Trophoblast cell (in vitro differentiated cells and primary cell): ENCODE data around the gene NAP1L5. TPM values are rescaled to one million over a fixed set of nuclear protein-coding genes. Genes with fewer than 3 reads are reported as not detected.

Source experiments
- DNase-seq, 2 donors: peaks; one replicate each; pipeline ENCODE4 v3.0.0-alpha.2; 2016
- H2AFZ ChIP-seq: 2 replicates; pipeline ENCODE4 v1.6.1; 2013; ENCODE audit warnings: low read length, moderate library complexity, mild to moderate bottlenecking; ENCODE audit not compliant: insufficient read depth, poor library complexity
- H2AK5ac ChIP-seq: 2 replicates; pipeline ENCODE4 v1.6.1; 2013; ENCODE audit warnings: mild to moderate bottlenecking, low read length
- H2BK120ac ChIP-seq: 2 replicates; pipeline ENCODE4 v1.6.1; 2013; ENCODE audit warnings: low read length, mild to moderate bottlenecking, moderate library complexity; ENCODE audit not compliant: insufficient read depth, poor library complexity
- H2BK12ac ChIP-seq: 2 replicates; pipeline ENCODE4 v1.6.1; 2013; ENCODE audit warnings: mild to moderate bottlenecking, low read length, moderate library complexity
- H2BK5ac ChIP-seq: 2 replicates; pipeline ENCODE4 v1.6.1; 2013; ENCODE audit warnings: low read length, low read depth, moderate library complexity, mild to moderate bottlenecking; ENCODE audit not compliant: poor library complexity
- H3K14ac ChIP-seq: 2 replicates; pipeline ENCODE4 v1.6.1; 2013; ENCODE audit warnings: mild to moderate bottlenecking, low read length
- H3K18ac ChIP-seq: 2 replicates; pipeline ENCODE4 v1.6.1; 2013; ENCODE audit warnings: mild to moderate bottlenecking, low read length
- H3K23ac ChIP-seq: 2 replicates; pipeline ENCODE4 v1.6.1; 2013; ENCODE audit warnings: low read length
- H3K27ac ChIP-seq: 2 replicates; pipeline ENCODE4 v1.5.1; 2013; ENCODE audit warnings: low read depth, mild to moderate bottlenecking, inconsistent platforms, low read length, moderate library complexity
- H3K27me3 ChIP-seq: 2 replicates; pipeline ENCODE4 v1.6.1; 2013; ENCODE audit warnings: inconsistent platforms, mild to moderate bottlenecking, low read length, moderate library complexity; ENCODE audit not compliant: insufficient read depth
- H3K36me3 ChIP-seq, 2 experiments: 1 replicate in 1 of 2; 2 replicates in 1 of 2; pipeline ENCODE4 v1.6.1; 2013; ENCODE audit warnings: low read length in 2 of 2, mild to moderate bottlenecking in 2 of 2, moderate library complexity in 1 of 2; ENCODE audit not compliant: insufficient read depth in 2 of 2, control insufficient read depth in 1 of 2
- H3K4ac ChIP-seq: 2 replicates; pipeline ENCODE4 v1.6.1; 2013; ENCODE audit warnings: low read depth, mild to moderate bottlenecking, low read length, moderate library complexity
- H3K4me1 ChIP-seq, 2 experiments: 1 replicate in 1 of 2; 2 replicates in 1 of 2; pipeline ENCODE4 v1.6.1; 2013; ENCODE audit warnings: low read length in 2 of 2, mild to moderate bottlenecking in 2 of 2, moderate library complexity in 1 of 2; ENCODE audit not compliant: insufficient read depth in 2 of 2, control insufficient read depth in 1 of 2
- H3K4me2 ChIP-seq: 2 replicates; pipeline ENCODE4 v1.6.1; 2013; ENCODE audit warnings: inconsistent platforms, mild to moderate bottlenecking, low read length, moderate library complexity
- H3K4me3 ChIP-seq: 2 replicates; pipeline ENCODE4 v1.5.1; 2013; ENCODE audit warnings: mild to moderate bottlenecking, low read depth, low read length, inconsistent platforms
- H3K79me1 ChIP-seq: one replicate; pipeline ENCODE4 v1.6.1; 2013; ENCODE audit warnings: low read length
- H3K79me2 ChIP-seq: 2 replicates; pipeline ENCODE4 v1.6.1; 2013; ENCODE audit warnings: low read length, mild to moderate bottlenecking; ENCODE audit not compliant: control insufficient read depth, insufficient read depth, poor library complexity
- H3K9ac ChIP-seq: 2 replicates; pipeline ENCODE4 v1.6.1; 2013; ENCODE audit warnings: mild to moderate bottlenecking, low read length
- H3K9me3 ChIP-seq: 2 replicates; pipeline ENCODE4 v1.6.1; 2013; ENCODE audit warnings: low read depth, mild to moderate bottlenecking, control low read depth, inconsistent platforms, low read length; ENCODE audit not compliant: insufficient read depth
- H4K12ac ChIP-seq: 2 replicates; pipeline ENCODE4 v1.6.1; 2013; ENCODE audit warnings: low read depth, mild to moderate bottlenecking, low read length, moderate library complexity
- H4K8ac ChIP-seq: 2 replicates; pipeline ENCODE4 v1.6.1; 2013; ENCODE audit warnings: low read depth, mild to moderate bottlenecking, low read length, moderate library complexity
- H4K91ac ChIP-seq: one replicate; pipeline ENCODE4 v1.6.1; 2013; ENCODE audit warnings: low read depth, mild to moderate bottlenecking, low read length, moderate library complexity
- WGBS: extraction: QIAGEN DNeasy Blood & Tissue Kit; methylation state at CpG from one replicate; pipeline ENCODE4 v1.1.7; 2013; ENCODE audit warnings: missing lambda C conversion rate; ENCODE audit not compliant: insufficient read length, insufficient coverage; ENCODE audit errors: extremely low coverage; 5-methylcytosine and 5-hydroxymethylcytosine counted together
- polyA plus RNA-seq: library from polyadenylated mRNA; stranded (reverse); fragments of 200-250 nt; gene quantifications from 2 replicates; pipeline ENCODE4 v1.2.3, GENCODE V29; 2013

The NAP1L5 gene, protein sequence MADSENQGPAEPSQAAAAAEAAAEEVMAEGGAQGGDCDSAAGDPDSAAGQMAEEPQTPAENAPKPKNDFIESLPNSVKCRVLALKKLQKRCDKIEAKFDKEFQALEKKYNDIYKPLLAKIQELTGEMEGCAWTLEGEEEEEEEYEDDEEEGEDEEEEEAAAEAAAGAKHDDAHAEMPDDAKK
- polyA plus RNA-seq = 2.1 and 2.3 TPM in 2 replicates

DNA sequence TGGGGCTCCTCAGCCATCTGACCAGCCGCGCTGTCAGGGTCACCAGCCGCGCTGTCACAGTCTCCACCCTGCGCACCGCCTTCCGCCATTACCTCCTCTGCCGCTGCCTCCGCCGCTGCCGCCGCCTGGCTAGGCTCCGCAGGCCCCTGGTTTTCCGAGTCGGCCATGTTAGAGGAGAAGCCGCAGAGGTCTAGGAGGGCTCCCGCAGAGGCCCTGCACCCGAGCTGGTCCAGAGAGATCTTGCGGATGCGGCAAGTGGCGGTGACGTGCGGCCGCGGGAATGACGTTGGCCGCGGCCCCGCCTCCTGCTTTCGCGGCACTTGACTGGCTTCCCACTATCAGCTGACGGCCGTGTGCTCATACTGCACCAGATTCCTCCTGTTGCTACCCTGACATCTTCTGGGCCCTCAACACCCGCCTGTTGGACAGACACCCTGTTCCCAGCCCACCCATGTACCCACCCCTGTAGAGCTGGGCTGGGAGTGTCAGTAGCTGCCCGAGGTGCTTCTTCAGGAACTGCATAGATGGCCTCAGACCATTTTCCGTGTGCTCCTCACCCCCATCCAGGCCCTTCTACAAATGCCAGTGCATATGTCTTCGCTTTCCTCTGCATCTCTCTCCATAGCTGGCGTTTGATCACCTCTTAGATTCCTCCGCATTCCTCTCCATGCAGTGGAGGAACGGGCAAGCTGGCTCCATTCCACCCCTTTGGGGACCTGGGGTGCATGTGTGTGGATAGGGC is at the start of gene NAP1L5:
Gene NAP1L5 (minus strand): TSS at position 242 of the 742 bp plus-strand sequence. CDS start 75 bp downstream, at position 167.
- H2BK5ac ChIP-seq = no peak within 1 kb of the TSS
- H3K4me2 ChIP-seq = peak within 1 kb of the TSS; percentile 75
- H2AK5ac ChIP-seq = no peak within 1 kb of the TSS
- no peak within 1 kb of the TSS for H3K4ac ChIP-seq
- peak within 1 kb of the TSS; percentile 34 for H3K14ac ChIP-seq
- peak within 1 kb of the TSS; percentile 65 for H4K8ac ChIP-seq
- no peak within 1 kb of the TSS for H4K12ac ChIP-seq
- no peaks in the 10 kb centered on the region for H3K27me3 ChIP-seq
- peak within 1 kb of the TSS; percentile 24 for H2AFZ ChIP-seq
- no peaks in the 10 kb centered on the region for H3K36me3 ChIP-seq
- no peaks in the 10 kb centered on the region for H3K9me3 ChIP-seq
- peaks cover 2% of the 10 kb centered on the region for H3K79me2 ChIP-seq
- H3K79me1 ChIP-seq = no peaks in the 10 kb centered on the region
- H3K4me1 ChIP-seq = no peaks in the 10 kb centered on the region
- H3K27ac ChIP-seq = no peak within 1 kb of the TSS
- H2BK12ac ChIP-seq = no peak within 1 kb of the TSS
- H2BK120ac ChIP-seq = no peak within 1 kb of the TSS
- H4K91ac ChIP-seq = no peak within 1 kb of the TSS
- DNase-seq = peak; percentile 52 to 61
- H3K4me3 ChIP-seq = peak within 1 kb of the TSS; percentile 75
- no peak within 1 kb of the TSS for H3K23ac ChIP-seq
- H3K18ac ChIP-seq = peak within 1 kb of the TSS; percentile 25
- WGBS = no CpG with 5 or more reads among the region's 40 CpGs
- H3K9ac ChIP-seq = peak within 1 kb of the TSS; percentile 38

DNA sequence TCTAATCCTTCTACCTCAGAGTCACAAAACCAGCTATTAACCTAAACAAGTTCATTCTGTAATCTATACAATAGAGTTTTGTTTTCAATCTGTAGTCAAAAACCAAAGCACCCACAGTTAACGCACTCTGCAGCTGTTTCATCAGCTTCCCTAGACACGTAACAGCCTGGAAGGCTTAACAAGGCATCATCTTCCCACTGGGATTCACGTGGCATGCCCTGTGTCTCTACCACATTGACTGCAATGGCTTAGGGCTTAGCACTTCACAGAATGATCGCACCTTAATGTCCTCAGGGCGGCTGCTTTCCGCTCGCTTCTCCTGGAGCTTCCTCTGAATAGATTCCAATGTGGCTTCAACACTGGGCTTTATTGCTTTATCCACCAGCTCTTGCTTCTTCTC is 49.7 kb upstream of the NAP1L5 start:
- no peak overlapping the region for H2BK120ac ChIP-seq
- no peak overlapping the region for H3K4ac ChIP-seq
- no peak overlapping the region for H3K4me2 ChIP-seq
- no peak overlapping the region for H4K12ac ChIP-seq
- no peaks in the 10 kb centered on the region for H3K79me2 ChIP-seq
- no CpG with 5 or more reads among the region's 7 CpGs for WGBS
- no peak overlapping the region for H3K9ac ChIP-seq
- H2BK12ac ChIP-seq = no peak overlapping the region
- H3K4me3 ChIP-seq = no peak overlapping the region
- no peak overlapping the region for H2AK5ac ChIP-seq
- H3K4me1 ChIP-seq = no peaks in the 10 kb centered on the region
- H3K23ac ChIP-seq = no peak overlapping the region
- no peak overlapping the region for H3K18ac ChIP-seq
- H3K27ac ChIP-seq = no peak overlapping the region
- no peak overlapping the region for H2AFZ ChIP-seq
- no peak for DNase-seq
- H3K14ac ChIP-seq = no peak overlapping the region
- H3K27me3 ChIP-seq = no peaks in the 10 kb centered on the region
- H3K9me3 ChIP-seq = no peaks in the 10 kb centered on the region
- H3K36me3 ChIP-seq = peaks cover 0 to 4% of the 10 kb centered on the region in 2 experiments
- no peak overlapping the region for H2BK5ac ChIP-seq
- no peak overlapping the region for H4K8ac ChIP-seq
- no peaks in the 10 kb centered on the region for H3K79me1 ChIP-seq
- H4K91ac ChIP-seq = no peak overlapping the region

DNA sequence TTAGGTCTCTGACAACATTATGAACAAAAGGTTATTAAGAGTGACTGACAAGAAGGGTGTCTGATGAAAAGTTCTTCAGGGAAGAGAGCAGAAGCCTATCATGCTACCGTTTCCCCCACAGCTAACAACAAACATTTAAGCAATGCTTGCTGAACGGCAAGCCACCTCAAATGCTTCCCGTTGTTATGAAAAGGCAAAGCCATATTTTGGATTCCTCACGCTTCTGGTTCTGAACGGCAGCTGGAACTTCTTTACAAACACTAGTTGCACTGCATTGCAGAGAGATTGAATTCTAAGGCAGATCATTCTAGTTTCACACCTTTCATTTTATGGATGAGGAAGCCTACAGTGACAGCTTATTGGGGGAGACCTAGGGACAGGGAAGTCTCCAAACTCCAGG is 48.6 kb upstream of the NAP1L5 start:
- H3K9me3 ChIP-seq = no peaks in the 10 kb centered on the region
- H2AFZ ChIP-seq = no peak overlapping the region
- H3K27me3 ChIP-seq = no peaks in the 10 kb centered on the region
- no peaks in the 10 kb centered on the region for H3K79me2 ChIP-seq
- no CpG with 5 or more reads among the region's 5 CpGs for WGBS
- H3K4ac ChIP-seq = no peak overlapping the region
- H3K9ac ChIP-seq = no peak overlapping the region
- peaks cover 0 to 4% of the 10 kb centered on the region in 2 experiments for H3K36me3 ChIP-seq
- no peak overlapping the region for H4K12ac ChIP-seq
- no peak overlapping the region for H2BK120ac ChIP-seq
- H4K91ac ChIP-seq = no peak overlapping the region
- no peak overlapping the region for H2AK5ac ChIP-seq
- H2BK12ac ChIP-seq = no peak overlapping the region
- H3K23ac ChIP-seq = no peak overlapping the region
- no peak overlapping the region for H3K18ac ChIP-seq
- no peaks in the 10 kb centered on the region for H3K4me1 ChIP-seq
- H3K4me2 ChIP-seq = no peak overlapping the region
- peak; percentile 65 to 86 for DNase-seq
- no peak overlapping the region for H3K14ac ChIP-seq
- H3K4me3 ChIP-seq = no peak overlapping the region
- no peaks in the 10 kb centered on the region for H3K79me1 ChIP-seq
- no peak overlapping the region for H4K8ac ChIP-seq
- no peak overlapping the region for H3K27ac ChIP-seq
- H2BK5ac ChIP-seq = no peak overlapping the region

DNA sequence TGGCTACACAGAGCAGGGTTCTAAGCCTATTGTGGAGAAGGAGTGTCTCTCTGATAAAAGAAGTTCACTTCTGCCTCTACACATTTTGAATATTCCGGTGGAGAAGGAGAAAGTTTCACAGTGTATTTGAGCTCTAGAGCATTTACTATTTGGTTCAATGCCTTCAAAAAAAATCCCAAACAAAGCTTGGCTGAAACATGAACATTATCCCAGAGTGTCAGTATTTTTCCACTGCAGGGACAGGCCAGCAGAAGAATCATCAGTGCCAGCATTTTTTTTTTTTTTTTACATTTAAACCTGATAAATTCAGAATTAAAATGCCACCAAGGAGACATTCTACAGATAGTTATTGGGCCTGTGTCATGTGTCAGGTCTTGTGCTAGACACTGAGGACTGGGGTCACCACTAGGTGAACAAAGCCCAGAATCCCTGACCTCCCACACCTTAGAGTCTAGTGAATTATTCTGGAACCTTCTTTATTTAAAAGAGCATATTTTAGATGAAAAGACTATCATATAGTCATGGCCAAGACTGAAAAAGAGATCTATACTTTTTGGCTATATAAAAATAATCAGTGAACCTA is 48.0 kb upstream of the NAP1L5 start:
- no peak overlapping the region for H2BK12ac ChIP-seq
- no peaks in the 10 kb centered on the region for H3K79me1 ChIP-seq
- H4K91ac ChIP-seq = no peak overlapping the region
- no peak overlapping the region for H3K9ac ChIP-seq
- WGBS = no CpG with 5 or more reads among the region's 1 CpG
- no peak overlapping the region for H2BK5ac ChIP-seq
- no peak overlapping the region for H4K8ac ChIP-seq
- no peak for DNase-seq
- H3K4me3 ChIP-seq = no peak overlapping the region
- no peak overlapping the region for H3K27ac ChIP-seq
- no peak overlapping the region for H3K4ac ChIP-seq
- no peak overlapping the region for H4K12ac ChIP-seq
- H2AK5ac ChIP-seq = no peak overlapping the region
- H3K79me2 ChIP-seq = no peaks in the 10 kb centered on the region
- no peaks in the 10 kb centered on the region for H3K4me1 ChIP-seq
- H3K14ac ChIP-seq = no peak overlapping the region
- H2AFZ ChIP-seq = no peak overlapping the region
- peaks cover 0 to 4% of the 10 kb centered on the region in 2 experiments for H3K36me3 ChIP-seq
- H3K9me3 ChIP-seq = no peaks in the 10 kb centered on the region
- no peak overlapping the region for H2BK120ac ChIP-seq
- no peak overlapping the region for H3K4me2 ChIP-seq
- H3K18ac ChIP-seq = no peak overlapping the region
- no peaks in the 10 kb centered on the region for H3K27me3 ChIP-seq
- no peak overlapping the region for H3K23ac ChIP-seq
